Suppressor macrophage treated with lipopolysaccharide for 1 hour (primary cell): ENCODE data around the gene TRIM31.
A peak's percentile ranks its signal among the peaks of the same experiment; 100 is the strongest.

Source experiments
- DNase-seq, 3 donors: peaks; one replicate each; pipeline ENCODE4 v3.0.0-alpha.2; 2020 to 2022

Gene TRIM31

GRCh38 chr6:30075094-30075789 lies 37.6 kb downstream of the TRIM31 start, which contains the start of gene RNF39:
Gene RNF39 (minus strand): TSS chr6:30075769. CDS start chr6:30075585, 184 bp downstream.
- DNase-seq = no peak

GRCh38 chr6:30074331-30075093 lies 38.4 kb downstream of the TRIM31 start:
- no peak for DNase-seq

DNA sequence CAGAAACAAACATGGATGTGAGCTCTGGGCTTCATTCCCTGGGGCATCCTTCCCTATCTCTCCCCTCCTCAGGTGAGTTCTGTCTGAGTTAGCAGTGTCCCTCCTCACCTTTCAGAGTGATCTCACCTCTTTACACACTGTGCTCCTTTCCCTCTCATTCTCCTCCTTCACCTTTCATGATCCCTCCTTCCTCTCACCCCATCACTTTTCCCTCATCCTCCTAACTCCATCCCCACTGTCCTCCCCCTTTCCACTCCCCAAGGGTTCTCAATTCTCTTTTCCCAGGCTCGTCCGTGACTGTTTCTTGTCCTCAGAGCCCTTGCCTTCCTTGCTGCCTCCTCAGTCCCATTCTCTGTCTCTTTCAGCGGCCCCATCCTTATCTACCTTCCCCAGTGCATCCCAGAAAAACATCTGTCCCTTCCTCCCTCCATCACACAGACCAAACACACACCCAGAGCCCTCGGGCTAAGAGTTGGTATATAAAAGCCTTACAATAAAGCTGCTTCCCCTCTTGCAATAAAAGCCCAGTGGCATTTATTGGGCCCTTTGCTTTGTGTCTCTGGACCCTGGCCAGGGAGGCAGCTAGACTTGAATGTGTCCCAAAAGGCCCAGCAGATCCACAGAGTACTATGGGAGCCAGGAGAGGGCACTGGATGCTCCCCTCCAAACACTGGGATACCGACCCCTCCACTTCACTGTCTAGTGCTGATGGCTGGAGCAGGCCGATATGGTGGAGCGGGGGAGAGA lies 39.2 kb downstream of the TRIM31 start:
- DNase-seq = no peak

GRCh38 chr6:30071858-30072257 lies 41.0 kb downstream of the TRIM31 start:
- DNase-seq = no peak

- no peak for DNase-seq
Observed at GRCh38 chr6:30071081-30071818, 41.6 kb downstream of the TRIM31 start.

DNA sequence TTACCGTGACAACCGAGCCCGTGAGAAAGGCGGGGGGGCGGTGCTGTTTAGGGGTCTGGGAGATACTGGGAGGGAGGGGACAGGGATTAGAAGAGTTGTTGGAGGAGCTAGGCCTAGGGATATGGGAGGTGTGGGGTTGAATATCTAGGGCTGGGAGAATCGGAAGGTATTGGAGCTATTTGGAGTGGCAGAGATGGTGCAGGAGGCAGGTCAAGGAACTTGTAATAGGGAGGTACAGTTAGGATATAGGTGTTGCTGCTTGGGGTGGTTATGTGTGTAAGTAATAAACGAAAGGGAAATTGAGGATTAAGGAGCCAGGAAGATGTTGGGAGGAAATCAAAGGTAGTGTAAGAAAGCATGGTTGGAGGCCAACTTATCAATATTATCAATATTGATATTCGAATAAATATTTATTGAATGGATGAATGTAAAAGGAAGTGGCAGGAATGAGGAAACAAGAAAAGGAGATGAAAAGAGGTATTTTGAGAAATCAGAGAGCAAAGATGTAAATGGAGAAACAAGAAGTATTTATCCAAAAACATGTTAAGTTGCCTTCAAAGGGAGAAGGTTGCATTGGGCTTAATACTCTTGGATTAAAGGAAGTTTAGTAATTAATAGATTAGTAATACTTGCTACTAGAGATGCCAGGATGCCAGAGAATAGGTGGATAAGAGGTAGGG lies 45.3 kb downstream of the TRIM31 start:
- DNase-seq = no peak

GRCh38 chr6:30066577-30067459 lies 46.1 kb downstream of the TRIM31 start, which contains the start of gene PPP1R11:
Gene PPP1R11 (plus strand): TSS chr6:30067198. CDS start chr6:30067411, 213 bp downstream.
- peak; percentile 99 to 100 (median 99) for DNase-seq

GRCh38 chr6:30066082-30066481 lies 46.8 kb downstream of the TRIM31 start:
- DNase-seq = no peak

DNA sequence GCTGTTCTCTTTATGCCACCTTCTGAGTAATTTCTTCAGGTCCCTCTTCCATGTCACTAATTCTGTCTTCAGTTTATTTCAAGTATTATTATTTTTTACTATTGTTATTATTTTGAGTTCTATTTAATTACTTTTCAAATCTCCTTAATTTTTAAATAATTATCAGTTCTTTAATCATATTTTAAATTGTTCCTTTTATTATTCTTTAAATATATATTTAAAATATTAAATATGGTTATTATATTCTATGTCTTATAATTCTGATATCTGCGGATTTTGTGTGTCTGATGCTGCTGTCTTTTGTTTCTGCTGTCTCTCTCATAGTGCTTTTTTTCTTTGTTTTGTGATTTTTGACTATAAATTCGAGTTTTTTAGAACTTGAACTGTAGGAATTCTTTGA lies 49.6 kb downstream of the TRIM31 start:
- DNase-seq = no peak

DNA sequence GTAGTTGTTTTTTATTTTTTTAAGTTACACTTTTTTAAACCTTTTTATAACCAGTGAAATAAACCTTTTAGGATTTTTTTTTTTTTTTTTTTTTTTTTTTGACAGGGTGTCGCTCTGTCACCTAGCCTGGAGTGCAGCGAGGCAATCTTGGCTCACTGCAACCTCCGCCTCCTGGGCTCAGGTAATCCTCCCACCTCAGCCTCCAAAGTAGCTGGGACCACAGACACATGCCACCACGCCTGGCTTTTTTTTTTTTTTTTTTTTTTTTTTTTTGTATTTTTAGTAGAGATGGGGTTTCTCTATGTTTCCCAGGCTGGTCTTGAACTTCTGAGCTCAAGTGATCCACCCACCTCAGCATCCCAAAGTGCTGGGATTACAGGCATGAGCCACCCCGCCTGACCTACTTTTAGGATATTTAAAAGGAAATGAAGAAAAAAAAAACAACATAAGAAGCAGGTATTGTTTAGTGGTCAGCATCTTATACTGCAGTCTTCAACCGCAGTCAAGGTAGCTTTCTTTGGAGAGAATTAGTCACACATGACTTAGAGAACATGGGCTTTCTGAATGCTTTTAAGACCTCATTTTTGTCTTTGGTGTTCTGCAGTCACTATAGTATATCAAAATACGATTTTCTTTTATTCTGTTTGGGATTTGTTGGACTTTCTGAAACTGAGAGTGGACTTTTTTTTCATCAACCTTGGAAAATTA lies 50.3 kb downstream of the TRIM31 start:
- no peak for DNase-seq

DNA sequence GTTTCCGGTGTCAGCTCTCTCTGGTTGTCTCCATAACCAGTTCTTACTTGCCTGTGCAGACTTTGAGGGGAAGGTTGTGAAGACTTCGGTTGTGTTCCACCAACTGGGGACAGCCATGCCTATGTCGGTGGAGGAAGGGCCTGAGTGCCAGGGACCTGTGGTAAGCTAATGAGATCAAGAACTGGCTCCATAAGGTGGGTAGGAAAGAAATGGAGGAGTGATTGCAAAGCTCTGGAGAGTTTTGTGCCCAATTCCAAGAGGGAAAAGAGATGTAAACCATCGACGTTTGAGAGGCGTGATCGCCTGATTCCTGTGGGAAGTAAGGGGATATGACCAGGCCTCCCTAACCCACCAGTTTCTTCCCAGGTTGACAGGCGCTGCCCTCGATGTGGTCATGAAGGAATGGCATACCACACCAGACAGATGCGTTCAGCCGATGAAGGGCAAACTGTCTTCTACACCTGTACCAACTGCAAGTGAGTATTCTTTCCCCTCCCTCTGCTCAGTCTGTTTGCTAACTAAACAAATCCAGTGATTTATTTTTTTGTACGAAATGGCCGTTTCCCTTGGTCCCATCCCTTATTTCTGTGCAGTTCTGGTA lies 50.9 kb downstream of the TRIM31 start:
- no peak for DNase-seq

GRCh38 chr6:30061092-30061857 lies 51.6 kb downstream of the TRIM31 start, which contains the start of gene POLR1H:
Gene POLR1H (plus strand): TSS chr6:30061265. CDS start chr6:30061525, 260 bp downstream.
- DNase-seq = peak; percentile 97 to 99 (median 98)

DNA sequence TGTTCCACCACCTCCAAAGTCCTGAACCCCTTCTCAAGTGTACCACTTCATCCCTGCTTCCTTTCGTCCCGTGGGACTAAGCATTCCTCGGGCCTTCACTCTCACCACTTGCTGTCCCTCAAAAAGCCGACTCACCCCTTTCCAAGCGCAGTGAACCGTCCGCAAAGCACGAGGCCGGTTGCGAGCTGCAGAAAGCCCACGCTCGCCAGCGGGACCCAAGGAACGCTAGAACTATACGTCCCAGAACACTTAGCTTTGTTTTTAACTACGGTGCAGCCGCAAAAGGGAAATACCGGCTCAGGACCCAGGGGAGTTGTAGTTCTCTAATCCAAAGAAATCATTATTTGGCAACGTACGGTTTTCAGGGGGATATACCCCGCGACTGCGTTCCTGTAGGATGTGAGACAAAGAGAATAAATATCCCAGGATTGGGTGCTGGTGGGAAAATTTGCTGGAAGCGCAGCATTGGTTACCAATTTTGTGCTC lies 52.2 kb downstream of the TRIM31 start:
- peak; percentile 59 to 72 (median 59) for DNase-seq

- DNase-seq = no peak
Observed at GRCh38 chr6:30055513-30055912, 57.4 kb downstream of the TRIM31 start.

DNA sequence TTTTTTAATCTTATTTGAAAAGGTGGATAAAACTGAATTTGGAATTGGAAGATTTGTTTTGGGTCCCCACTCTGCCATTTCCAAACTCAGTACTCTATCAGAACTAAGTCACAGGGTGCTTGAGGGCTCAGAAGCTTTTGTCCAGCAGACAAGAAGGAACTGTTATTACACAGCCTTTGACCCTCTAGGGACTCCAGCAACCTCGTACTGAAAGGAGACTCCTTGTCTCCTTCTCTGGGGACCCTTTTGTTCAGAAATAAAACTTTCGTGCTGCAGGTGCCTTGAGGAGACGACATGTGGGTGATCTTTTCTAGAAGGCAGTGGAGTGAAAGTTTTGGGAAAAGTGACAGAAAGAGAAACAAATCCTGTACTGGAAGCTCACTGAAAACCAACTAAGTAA lies 59.2 kb downstream of the TRIM31 start:
- DNase-seq = no peak
